ENCODE data around the gene TBX18. TPM values are rescaled to one million over a fixed set of nuclear protein-coding genes. Genes with fewer than 3 reads are reported as not detected.

Gene TBX18
- total RNA-seq, 1 experiment from 2014 or later, result 14.4 TPM

GRCh38 chr6:84788689-84789088 lies 24.3 kb upstream of the TBX18 start:
- ChIA-PET POLR2A (no interaction called here), CTCF (no interaction called here), RAD21 (ENCODE audit: low non-redundant PET in 1 of 2, low total read pairs in 2 of 2, uncharacterized antibody in 2 of 2, unreplicated experiment in 2 of 2) (no interaction called here)
- no peaks in the 10 kb centered on the region for H3K9me2 ChIP-seq (ENCODE audit: insufficient read depth)
- no peak overlapping the region for H3K4me2 ChIP-seq (ENCODE audit: low read length)
- intact Hi-C loops (cut with micrococcal nuclease), result no loop called here
- ATAC-seq (no peak), DNase-seq (ENCODE audit: low read depth, low spot score) (no peak)
- no peaks in the 10 kb centered on the region for H4K20me1 ChIP-seq (ENCODE audit: insufficient read depth)
- no peak overlapping the region for H3K9ac ChIP-seq (ENCODE audit: low read length)
- no peaks in the 10 kb centered on the region for H3K9me3 ChIP-seq (ENCODE audit: control insufficient read depth in 1 of 2, insufficient read depth in 1 of 2, low read depth in 1 of 2, low read length in 2 of 2)
- no peaks in the 10 kb centered on the region for H3K36me3 ChIP-seq (ENCODE audit: control insufficient read depth in 1 of 2, insufficient read depth in 2 of 2, low read length in 2 of 2)
- H3K79me2 ChIP-seq (ENCODE audit: insufficient read depth, low read length), result no peaks in the 10 kb centered on the region
- H3K4me3 ChIP-seq (replicated peaks in 1 of 2; ENCODE audit: low read depth in 1 of 2, low read length in 2 of 2), result no peak overlapping the region
- no peak overlapping the region for H2AFZ ChIP-seq (ENCODE audit: low read depth, low read length, poor library complexity, severe bottlenecking)
- H3K27ac ChIP-seq (ENCODE audit: low read depth, low read length), result no peak overlapping the region
- peaks cover 13% of the 10 kb centered on the region; the same call in 1 of the 2 replicates for H3K27me3 ChIP-seq (ENCODE audit: insufficient read depth, low read length)
- BruUV-seq (replicated peaks), result no TSS peak
- H3K4me1 ChIP-seq (ENCODE audit: control insufficient read depth in 1 of 2, insufficient read depth in 2 of 2, low read length in 2 of 2), result peaks cover 0 to 5% of the 10 kb centered on the region in 2 experiments; a peak in 1 of 4 replicates
- TF ChIP-seq CBX3 (IDR thresholded peaks at IDR 0.05; ENCODE audit: low read depth) (no peak), POLR2AphosphoS5 (IDR thresholded peaks at IDR 0.05; ENCODE audit: low read depth, low read length) (no peak), EGR1 (IDR thresholded peaks at IDR 0.05; ENCODE audit: low read depth) (no peak), ZNF274 (IDR thresholded peaks at IDR 0.05; ENCODE audit: low read depth, low read length) (no peak), SRF (IDR thresholded peaks at IDR 0.05; ENCODE audit: low read depth) (no peak), RAD21 (IDR thresholded peaks at IDR 0.05; ENCODE audit: low read depth) (no peak), EZH2 (IDR thresholded peaks at IDR 0.05) (no peak), TCF7L2 (IDR thresholded peaks at IDR 0.05; ENCODE audit: borderline replicate concordance, extremely low read depth, insufficient read depth, insufficient read length) (no peak)

GRCh38 chr6:84785671-84786070 lies 21.3 kb upstream of the TBX18 start:
- no TSS peak for BruUV-seq (replicated peaks)
- DNase-seq (ENCODE audit: low read depth, low spot score) (no peak), ATAC-seq (no peak)
- H3K36me3 ChIP-seq (ENCODE audit: control insufficient read depth in 1 of 2, insufficient read depth in 2 of 2, low read length in 2 of 2), result no peaks in the 10 kb centered on the region
- ChIA-PET RAD21 (ENCODE audit: low non-redundant PET in 1 of 2, low total read pairs in 2 of 2, uncharacterized antibody in 2 of 2, unreplicated experiment in 2 of 2) (no interaction called here), POLR2A (no interaction called here), CTCF (no interaction called here)
- no peak overlapping the region for H3K27ac ChIP-seq (ENCODE audit: low read depth, low read length)
- no peak overlapping the region for H3K4me2 ChIP-seq (ENCODE audit: low read length)
- no peak overlapping the region for H3K9ac ChIP-seq (ENCODE audit: low read length)
- no peaks in the 10 kb centered on the region for H3K9me2 ChIP-seq (ENCODE audit: insufficient read depth)
- no peaks in the 10 kb centered on the region for H4K20me1 ChIP-seq (ENCODE audit: insufficient read depth)
- peaks cover 13% of the 10 kb centered on the region; the same call in 1 of the 2 replicates for H3K27me3 ChIP-seq (ENCODE audit: insufficient read depth, low read length)
- no peaks in the 10 kb centered on the region for H3K9me3 ChIP-seq (ENCODE audit: control insufficient read depth in 1 of 2, insufficient read depth in 1 of 2, low read depth in 1 of 2, low read length in 2 of 2)
- no peak overlapping the region for H3K4me3 ChIP-seq (replicated peaks in 1 of 2; ENCODE audit: low read depth in 1 of 2, low read length in 2 of 2)
- H2AFZ ChIP-seq (ENCODE audit: low read depth, low read length, poor library complexity, severe bottlenecking), result no peak overlapping the region
- no peaks in the 10 kb centered on the region for H3K4me1 ChIP-seq (ENCODE audit: control insufficient read depth in 1 of 2, insufficient read depth in 2 of 2, low read length in 2 of 2)
- intact Hi-C loops (cut with micrococcal nuclease), result no loop called here
- no peaks in the 10 kb centered on the region for H3K79me2 ChIP-seq (ENCODE audit: insufficient read depth, low read length)
- TF ChIP-seq EZH2 (IDR thresholded peaks at IDR 0.05), result no peak
- TF ChIP-seq ZNF274 (IDR thresholded peaks at IDR 0.05; ENCODE audit: low read depth, low read length), result no peak
- TF ChIP-seq CBX3 (IDR thresholded peaks at IDR 0.05; ENCODE audit: low read depth), result no peak
- no peak for TF ChIP-seq YY1 (IDR thresholded peaks at IDR 0.05; ENCODE audit: extremely low read depth, insufficient replicate concordance, low read depth, low read length)
- TF ChIP-seq TCF7L2 (IDR thresholded peaks at IDR 0.05; ENCODE audit: borderline replicate concordance, extremely low read depth, insufficient read depth, insufficient read length), result no peak
- TF ChIP-seq EZH2phosphoT487 (IDR thresholded peaks at IDR 0.05; ENCODE audit: borderline replicate concordance), result no peak
- no peak for TF ChIP-seq SIN3A (IDR thresholded peaks at IDR 0.05; ENCODE audit: low read depth)
- no peak for TF ChIP-seq ZBTB33 (IDR thresholded peaks at IDR 0.05; ENCODE audit: extremely low read depth, insufficient replicate concordance, low read length)
- no peak for TF ChIP-seq RAD21 (IDR thresholded peaks at IDR 0.05; ENCODE audit: low read depth)
- TF ChIP-seq MAX (IDR thresholded peaks at IDR 0.05), result no peak
- TF ChIP-seq ATF3 (IDR thresholded peaks at IDR 0.05), result no peak
- TF ChIP-seq EGR1 (IDR thresholded peaks at IDR 0.05; ENCODE audit: low read depth), result no peak
- TF ChIP-seq ZFX (IDR thresholded peaks at IDR 0.05), result no peak
- TF ChIP-seq CEBPB (IDR thresholded peaks at IDR 0.05; ENCODE audit: low read depth), result no peak
- no peak for TF ChIP-seq POLR2AphosphoS5 (IDR thresholded peaks at IDR 0.05; ENCODE audit: low read depth, low read length)
- no peak for TF ChIP-seq ELF1 (IDR thresholded peaks at IDR 0.05; ENCODE audit: borderline replicate concordance, low read depth)

Data from HCT116 (cell line).